ENCODE measurements around the gene GALNT9. TPM values are rescaled to one million over a fixed set of nuclear protein-coding genes. Genes with fewer than 3 reads are reported as not detected.
A peak's percentile ranks its signal among the peaks of the same experiment; 100 is the strongest.

Gene GALNT9
- total RNA-seq, 1 experiment from 2014 or later, result 0.44 TPM

- Histone ChIP-seq H3F3A (ENCODE audit: low read length, unreplicated experiment) (no peaks in the 10 kb centered on the region), H2AFZ (ENCODE audit: low read length) (no peak overlapping the region), H3K27me3 (ENCODE audit: low read length) (no peaks in the 10 kb centered on the region), H3K4me3 (ENCODE audit: low read length) (no peak overlapping the region), H3K4me1 (ENCODE audit: insufficient read depth, low read length) (no peaks in the 10 kb centered on the region), H3K4me2 (ENCODE audit: low read length) (no peak overlapping the region), H3K9ac (ENCODE audit: low read length) (no peak overlapping the region), H3K9me2 (replicated peaks; ENCODE audit: low read length) (no peaks in the 10 kb centered on the region), H4K20me1 (ENCODE audit: low read length) (no peaks in the 10 kb centered on the region), H3K9me3 (ENCODE audit: low read length) (no peaks in the 10 kb centered on the region), H3K27ac (ENCODE audit: low read length) (no peak overlapping the region), H3K79me2 (ENCODE audit: low read length) (no peaks in the 10 kb centered on the region), H3K36me3 (ENCODE audit: low read depth, low read length) (no peaks in the 10 kb centered on the region)
- DNase-seq (no peak), ATAC-seq (peak; percentile 53; the same call in 1 of the 2 replicates)
- intact Hi-C loops (cut with micrococcal nuclease), result no loop called here
- ChIA-PET CTCF (no interaction called here), POLR2A (ENCODE audit: unreplicated experiment) (no interaction called here)
- no peak for TF ChIP-seq EZH2 (IDR thresholded peaks at IDR 0.05; ENCODE audit: low read length, unreplicated experiment)
- TF ChIP-seq EZH2phosphoT487 (IDR thresholded peaks at IDR 0.05; ENCODE audit: borderline replicate concordance, low read length), result no peak
- BruUV-seq (replicated peaks), result no TSS peak
Observed at GRCh38 chr12:132238488-132238854, 90.9 kb downstream of the GALNT9 start.

- POLR2A ChIA-PET (ENCODE audit: unreplicated experiment), result no interaction called here
- TF ChIP-seq CTCF (conservative IDR thresholded peaks at IDR 0.05; ENCODE audit: low read depth, low read length) (no peak), EZH2phosphoT487 (IDR thresholded peaks at IDR 0.05; ENCODE audit: borderline replicate concordance, low read length) (no peak), EZH2 (IDR thresholded peaks at IDR 0.05; ENCODE audit: low read length, unreplicated experiment) (no peak)
- CTCF ChIA-PET, result no interaction called here
- H3K4me3 ChIP-seq (ENCODE audit: low read length), result no peak overlapping the region
- no peak overlapping the region for H3K27ac ChIP-seq (ENCODE audit: low read length)
- H3K4me1 ChIP-seq (ENCODE audit: insufficient read depth, low read length), result no peaks in the 10 kb centered on the region
- no TSS peak for BruUV-seq (replicated peaks)
- ATAC-seq (no peak), DNase-seq (no peak)
- no peaks in the 10 kb centered on the region for H3K9me2 ChIP-seq (replicated peaks; ENCODE audit: low read length)
- H3K36me3 ChIP-seq (ENCODE audit: low read depth, low read length), result no peaks in the 10 kb centered on the region
- no peaks in the 10 kb centered on the region for H3K79me2 ChIP-seq (ENCODE audit: low read length)
- intact Hi-C loops (cut with micrococcal nuclease), result no loop called here
- H3K9ac ChIP-seq (ENCODE audit: low read length), result no peak overlapping the region
- H3K4me2 ChIP-seq (ENCODE audit: low read length), result no peak overlapping the region
- H2AFZ ChIP-seq (ENCODE audit: low read length), result no peak overlapping the region
- H3F3A ChIP-seq (ENCODE audit: low read length, unreplicated experiment), result no peaks in the 10 kb centered on the region
- H3K27me3 ChIP-seq (ENCODE audit: low read length), result no peaks in the 10 kb centered on the region
- no peaks in the 10 kb centered on the region for H3K9me3 ChIP-seq (ENCODE audit: low read length)
- H4K20me1 ChIP-seq (ENCODE audit: low read length), result no peaks in the 10 kb centered on the region
Observed at GRCh38 chr12:132237772-132238487, 91.5 kb downstream of the GALNT9 start.

- CTCF ChIA-PET, result no interaction called here
- BruUV-seq (replicated peaks), result no TSS peak
- ATAC-seq, result peak; percentile 34; the same call in 1 of the 2 replicates
Observed at GRCh38 chr12:132236930-132237771, 92.2 kb downstream of the GALNT9 start.

More at GRCh38 chr12:132236930-132237771, 92.2 kb downstream of the GALNT9 start:
- Histone ChIP-seq H4K20me1 (ENCODE audit: low read length) (no peaks in the 10 kb centered on the region), H3K36me3 (ENCODE audit: low read depth, low read length) (no peaks in the 10 kb centered on the region), H3K4me3 (ENCODE audit: low read length) (no peak overlapping the region), H3K9me3 (ENCODE audit: low read length) (no peaks in the 10 kb centered on the region), H3K4me2 (ENCODE audit: low read length) (no peak overlapping the region), H3K27ac (ENCODE audit: low read length) (no peak overlapping the region), H2AFZ (ENCODE audit: low read length) (no peak overlapping the region), H3K27me3 (ENCODE audit: low read length) (no peaks in the 10 kb centered on the region), H3K9ac (ENCODE audit: low read length) (no peak overlapping the region), H3K9me2 (replicated peaks; ENCODE audit: low read length) (no peaks in the 10 kb centered on the region), H3K79me2 (ENCODE audit: low read length) (no peaks in the 10 kb centered on the region), H3F3A (ENCODE audit: low read length, unreplicated experiment) (no peaks in the 10 kb centered on the region), H3K4me1 (ENCODE audit: insufficient read depth, low read length) (no peaks in the 10 kb centered on the region)
- DNase-seq, result no peak
- TF ChIP-seq CTCF (conservative IDR thresholded peaks at IDR 0.05; ENCODE audit: low read depth, low read length), result no peak
- intact Hi-C loops (cut with micrococcal nuclease), result no loop called here
- POLR2A ChIA-PET (ENCODE audit: unreplicated experiment), result no interaction called here
